HG02571 (cell line): Measurements from ENCODE around the gene POLE.
"Not testable (repeated sequence)": the region's sequence is repeated elsewhere in the genome, so short reads cannot be mapped to it uniquely, and the experiment has no call there.

Experiments
- ATAC-seq: cut with Tn5 transposase; IDR thresholded peaks from one replicate; pipeline ENCODE4 v1.9.1; 2021; ENCODE audit warnings: mild to moderate bottlenecking, moderate library complexity; ENCODE audit not compliant: unreplicated experiment

The POLE gene

DNA sequence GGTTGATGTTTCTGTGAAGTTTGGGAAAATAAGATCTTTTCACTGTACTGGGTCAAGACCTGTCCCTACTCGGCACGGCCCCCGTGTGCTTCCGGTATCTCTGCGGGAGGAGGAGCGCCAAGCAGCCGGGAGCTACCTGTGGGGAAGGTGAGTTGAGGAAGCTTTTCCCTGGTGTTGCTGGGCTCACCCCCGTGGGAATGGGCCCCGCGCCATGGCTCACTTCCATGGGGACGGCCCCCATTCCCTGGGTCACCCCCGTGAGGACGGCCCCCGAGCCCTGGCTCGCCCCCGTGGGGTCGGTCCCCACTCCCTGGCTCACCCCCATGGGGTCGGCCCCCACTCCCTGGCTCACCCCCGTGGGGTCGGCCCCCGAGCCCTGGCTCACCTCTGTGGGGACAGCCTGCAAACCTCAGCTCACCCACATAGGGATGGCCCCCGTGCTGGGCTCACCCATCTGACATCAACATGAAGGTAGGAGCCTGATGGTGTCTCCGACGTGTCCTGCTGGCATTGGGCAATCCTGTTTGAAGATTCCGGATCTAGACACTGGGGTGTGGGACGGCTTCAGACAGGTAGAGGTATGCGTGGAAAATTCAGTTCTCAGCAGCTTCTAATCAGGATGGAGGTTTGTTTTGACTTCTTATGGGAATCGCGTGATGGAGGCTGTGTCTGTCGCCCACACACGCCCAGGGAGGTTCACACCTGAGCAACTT is 85.8 kb downstream of the POLE start:
- no peak for ATAC-seq

DNA sequence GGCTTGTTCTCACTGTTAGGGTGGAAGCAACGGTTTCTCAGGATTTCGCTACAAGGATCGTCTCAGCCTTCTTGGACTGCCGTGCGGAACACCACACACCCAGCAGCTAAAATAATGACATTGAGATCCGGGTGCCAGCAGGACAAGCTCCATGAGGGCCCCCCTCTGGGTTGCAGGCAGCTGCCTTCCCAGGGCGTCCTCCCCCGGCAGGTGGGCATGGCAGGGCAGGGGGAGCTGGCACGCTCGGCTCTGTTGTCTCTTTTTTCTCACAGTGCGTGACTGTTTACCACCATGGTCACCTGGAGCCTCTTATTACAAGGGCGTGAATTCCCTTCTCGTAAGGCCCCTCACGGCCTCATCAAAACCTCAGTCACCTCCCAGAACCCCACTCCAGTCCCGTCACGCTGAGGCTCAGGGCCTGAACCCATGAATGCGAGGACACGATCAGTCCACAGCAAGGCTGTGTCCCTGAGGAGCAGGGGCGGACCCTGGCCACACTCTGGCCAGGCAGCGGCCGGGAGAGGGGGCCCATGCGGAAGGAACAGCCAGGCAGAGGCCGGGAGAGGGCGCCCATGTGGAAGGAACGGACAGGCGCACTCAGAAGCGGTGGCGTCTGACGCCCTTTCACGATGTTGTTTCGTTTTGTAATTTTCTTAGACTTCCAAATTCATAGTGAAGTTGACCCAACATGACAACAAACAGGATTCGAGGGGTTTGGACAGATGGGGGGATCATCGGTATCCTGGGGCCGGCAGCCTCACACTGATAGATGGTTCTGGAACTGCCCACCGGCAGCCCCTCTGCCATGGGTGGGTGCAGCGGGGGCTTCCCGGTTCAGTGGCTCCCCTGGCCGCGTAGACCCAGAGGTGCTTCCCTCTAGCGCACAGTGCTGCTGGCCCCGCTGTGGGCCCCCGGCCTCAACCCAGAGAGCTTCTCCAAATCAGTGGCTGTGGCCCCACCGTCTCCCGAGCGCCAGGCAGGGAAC is 86.8 kb downstream of the POLE start:
- ATAC-seq, result no peak

DNA sequence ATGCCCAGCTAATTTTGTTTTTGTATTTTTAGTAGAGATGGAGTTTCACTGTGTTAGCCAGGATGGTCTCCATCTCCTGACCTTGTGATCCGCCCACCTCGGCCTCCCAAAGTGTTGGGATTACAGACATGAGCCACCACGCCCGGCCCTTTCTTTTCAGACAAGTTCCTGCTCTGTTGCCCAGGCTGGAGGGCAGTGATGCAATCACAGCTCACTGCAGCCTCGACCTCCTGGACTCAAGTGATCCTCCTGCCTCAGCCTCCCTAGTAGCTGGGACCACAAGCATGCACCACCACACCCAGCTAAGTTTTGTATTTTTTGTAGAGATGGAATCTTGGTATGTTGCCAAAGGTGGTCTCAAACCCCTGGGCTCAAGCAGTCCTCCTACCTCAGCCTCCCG is 87.6 kb downstream of the POLE start:
- ATAC-seq, result not testable (repeated sequence)

DNA sequence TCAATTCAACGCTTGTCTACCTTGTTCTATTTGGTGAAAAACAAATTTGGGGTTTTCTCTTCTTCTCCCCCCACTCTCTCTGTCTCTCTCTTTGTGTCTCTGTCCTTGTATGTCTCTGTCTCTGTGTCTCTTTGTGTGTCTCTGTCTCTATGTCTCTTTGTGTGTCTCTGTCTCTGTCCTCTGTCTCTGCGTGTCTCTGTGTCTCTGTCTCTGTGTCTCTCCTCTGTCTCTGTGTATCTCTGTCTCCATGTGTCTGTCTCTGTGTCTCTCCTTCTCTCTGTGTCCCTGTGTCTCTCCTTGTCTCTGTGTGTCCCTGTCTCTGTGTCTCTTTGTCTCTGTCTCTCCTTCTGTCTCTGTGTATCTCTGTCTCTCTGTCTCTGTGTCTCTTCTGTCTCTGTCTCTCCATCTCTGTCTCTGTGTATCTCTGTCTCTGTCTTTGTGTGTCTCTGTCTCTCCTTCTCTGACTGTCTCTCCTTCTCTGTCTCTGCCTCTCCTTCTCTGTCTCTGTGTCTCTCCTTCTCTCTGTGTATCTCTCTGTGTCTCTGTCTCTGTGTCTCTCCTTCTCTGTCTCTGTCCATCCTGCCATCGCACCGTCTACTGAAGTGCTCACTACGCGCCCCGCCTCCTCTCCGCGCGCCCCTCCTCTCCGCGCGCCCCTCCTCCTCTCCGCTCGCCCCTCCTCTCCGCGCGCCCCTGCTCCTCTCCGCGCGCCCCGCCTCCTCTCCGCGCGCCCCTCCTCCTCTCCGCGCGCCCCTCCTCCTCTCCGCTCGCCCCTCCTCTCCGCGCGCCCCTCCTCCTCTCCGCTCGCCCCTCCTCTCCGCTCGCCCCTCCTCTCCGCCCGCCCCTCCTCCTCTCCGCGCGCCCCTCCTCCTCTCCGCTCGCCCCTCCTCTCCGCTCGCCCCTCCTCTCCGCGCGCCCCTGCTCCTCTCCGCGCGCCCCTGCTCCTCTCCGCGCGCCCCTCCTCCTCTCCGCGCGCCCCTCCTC is 89.5 kb downstream of the POLE start:
- ATAC-seq, result no peak

DNA sequence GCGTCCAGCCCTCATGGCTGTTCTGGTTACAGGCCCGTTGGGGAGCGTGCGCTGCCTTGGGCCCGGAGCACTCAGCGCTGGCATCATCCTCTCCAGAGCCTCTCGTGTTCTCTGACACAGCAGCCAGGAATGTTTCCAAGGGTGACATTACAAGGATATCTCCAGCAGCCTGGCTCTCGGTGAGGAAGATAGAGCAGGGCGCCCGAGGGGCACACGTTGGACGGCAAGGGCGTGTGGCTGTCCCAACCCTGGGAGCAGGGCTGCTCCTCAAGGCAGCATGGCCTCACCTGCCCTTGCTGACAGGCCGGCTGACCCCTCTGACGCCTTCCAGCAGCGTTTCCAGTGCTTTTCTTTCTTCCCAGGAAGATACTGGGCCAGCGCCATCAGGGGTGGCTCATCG is 91.1 kb downstream of the POLE start:
- ATAC-seq, result no peak

DNA sequence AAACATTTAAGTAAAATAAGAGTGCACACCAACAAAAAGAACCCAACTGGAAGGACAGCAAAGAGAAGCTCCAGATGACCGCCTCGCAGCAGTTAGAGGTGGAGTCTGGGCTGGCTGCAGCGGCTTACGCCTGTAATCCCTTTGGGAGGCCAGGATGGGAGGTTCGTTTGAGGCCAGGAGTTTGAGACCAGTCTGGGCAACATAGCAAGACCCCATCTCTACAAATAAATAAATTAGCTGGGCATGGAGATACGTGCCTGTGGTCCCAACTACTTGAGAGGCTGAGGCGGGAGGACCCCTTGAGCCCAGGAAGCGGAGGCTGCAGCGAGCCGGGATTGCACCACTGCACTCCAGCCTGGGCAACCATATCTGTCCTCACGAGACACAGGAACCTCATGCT is 92.0 kb downstream of the POLE start:
- no peak for ATAC-seq

DNA sequence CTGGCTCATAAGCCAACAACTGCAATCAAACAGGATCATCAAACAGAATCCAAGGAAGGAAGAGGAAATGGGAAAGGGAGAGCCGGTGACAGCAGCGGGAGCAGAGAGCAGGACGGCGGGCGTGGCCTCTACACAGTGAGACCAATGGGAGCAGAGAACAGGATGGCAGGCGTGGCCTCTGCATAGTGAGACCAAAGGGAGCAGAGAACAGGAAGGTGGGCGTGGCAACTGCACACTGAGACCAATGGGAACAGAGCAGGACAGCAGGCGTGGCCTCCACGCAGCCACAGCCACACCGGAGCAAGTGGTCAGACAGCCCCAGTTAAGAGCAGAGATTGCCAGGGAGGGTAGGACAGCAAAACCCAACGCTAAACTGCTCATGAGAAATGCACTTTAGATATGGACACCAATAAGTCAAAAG is 93.2 kb downstream of the POLE start:
- no peak for ATAC-seq

DNA sequence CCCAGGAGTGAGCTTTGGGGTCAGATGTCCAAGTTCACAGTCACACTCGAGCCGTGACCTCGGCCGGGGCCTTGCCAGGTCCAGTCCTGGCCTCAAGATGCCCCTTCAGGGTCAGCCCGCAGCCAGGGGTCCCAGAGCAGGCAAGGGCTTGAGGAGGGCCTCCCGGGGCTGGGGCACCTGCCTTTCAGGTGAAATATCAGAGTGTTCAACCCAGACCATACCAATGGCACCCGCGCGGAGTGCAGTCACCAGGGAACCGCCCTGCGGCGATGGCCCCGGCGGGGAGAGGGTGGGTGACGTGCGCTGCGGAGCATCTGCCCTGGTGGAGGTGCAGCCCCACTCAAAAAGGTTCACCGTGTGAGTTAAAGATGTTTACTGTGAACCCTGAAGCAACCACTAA is 93.6 kb downstream of the POLE start:
- ATAC-seq, result no peak

DNA sequence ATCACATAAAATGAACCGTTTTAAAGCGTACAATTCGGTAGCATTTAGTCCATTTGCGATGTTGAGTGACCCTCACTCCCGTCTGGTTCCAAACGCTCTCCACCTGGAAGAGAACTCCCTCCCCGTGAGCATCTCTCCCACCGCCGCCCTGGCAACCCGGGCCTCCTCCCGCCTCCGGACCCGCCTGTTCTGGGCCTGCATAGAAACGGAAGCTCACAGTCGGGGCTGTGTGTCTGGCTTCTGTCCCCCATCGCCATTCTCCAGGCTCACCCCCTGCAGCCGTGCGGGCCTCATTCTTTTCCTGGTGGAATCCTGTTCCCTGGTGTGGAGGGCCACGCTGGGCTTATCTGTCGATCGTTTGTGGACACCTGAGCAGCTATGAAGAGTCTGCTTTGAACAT is 94.1 kb downstream of the POLE start:
- no peak for ATAC-seq

DNA sequence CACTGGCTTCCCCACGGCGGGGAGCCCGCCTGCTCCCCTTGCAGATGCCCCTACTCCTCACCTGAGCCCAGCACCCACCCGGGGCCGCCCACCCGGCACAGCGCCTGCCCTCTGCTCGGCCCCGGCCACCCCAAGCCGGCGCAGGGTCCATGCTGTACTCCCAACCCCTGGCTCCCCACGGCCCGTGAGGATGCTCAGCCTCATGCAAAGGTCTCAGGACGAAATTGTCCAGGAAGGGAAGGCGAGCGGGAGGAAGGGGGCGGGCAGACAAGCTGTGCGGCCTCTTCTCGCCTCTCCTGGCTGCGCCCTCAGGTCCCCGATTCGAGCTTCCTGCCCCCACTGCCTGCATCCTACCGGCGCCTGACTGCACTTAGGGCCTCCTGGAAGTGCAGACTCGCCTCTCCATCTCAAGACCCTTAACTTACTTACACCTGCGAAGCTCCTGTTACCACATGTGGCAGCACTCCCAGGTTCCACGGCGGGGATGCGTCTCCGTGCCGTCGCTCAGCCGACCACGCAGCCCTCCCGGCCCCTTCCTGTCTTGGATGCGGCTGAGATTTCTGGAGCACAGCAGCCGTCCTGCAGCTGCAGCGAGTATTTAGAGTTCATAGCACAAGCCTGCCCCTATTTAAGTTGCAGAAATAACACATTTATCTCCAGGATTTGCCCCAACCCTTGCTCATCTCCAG is 94.7 kb downstream of the POLE start:
- no peak for ATAC-seq

DNA sequence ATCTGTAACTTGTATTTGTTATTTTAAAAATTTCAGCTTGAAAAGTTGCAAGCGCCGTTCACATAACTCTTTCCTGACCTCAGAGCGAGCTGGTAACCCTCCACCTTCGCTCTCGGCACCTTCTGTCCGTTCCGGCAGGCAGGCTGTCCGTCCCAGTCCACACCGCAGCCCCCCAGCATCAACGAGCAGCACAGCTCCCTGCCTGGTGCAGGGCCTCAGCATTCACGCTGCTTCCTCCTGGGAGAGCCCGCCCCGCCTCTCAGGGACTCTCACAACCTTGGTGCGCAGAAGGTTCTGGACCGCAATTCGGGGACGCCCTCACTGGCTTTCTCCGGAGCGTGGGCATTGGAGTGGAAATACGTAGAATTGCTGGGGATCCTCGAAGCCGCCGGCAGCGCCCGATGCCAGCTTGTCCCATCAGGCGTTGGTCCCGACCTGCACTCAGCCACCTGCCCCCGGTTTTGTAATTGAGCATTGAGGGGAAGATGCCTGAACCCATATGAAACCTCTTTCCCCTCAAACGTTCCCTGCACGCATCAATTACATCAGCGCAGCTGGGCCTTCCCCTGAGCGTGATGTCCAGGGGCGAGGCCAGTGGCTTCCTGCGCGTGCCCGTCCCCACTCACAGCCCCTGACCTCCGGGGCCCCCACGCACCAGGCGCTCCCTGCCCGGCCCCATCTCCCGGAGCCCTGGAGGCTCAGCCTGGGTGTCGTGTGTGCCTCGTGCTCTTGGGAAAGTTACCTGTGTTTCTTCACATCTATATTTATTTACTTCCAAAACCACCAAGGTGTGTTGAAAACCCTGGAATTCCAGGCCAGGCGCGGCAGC is 95.8 kb downstream of the POLE start:
- ATAC-seq, result no peak

DNA sequence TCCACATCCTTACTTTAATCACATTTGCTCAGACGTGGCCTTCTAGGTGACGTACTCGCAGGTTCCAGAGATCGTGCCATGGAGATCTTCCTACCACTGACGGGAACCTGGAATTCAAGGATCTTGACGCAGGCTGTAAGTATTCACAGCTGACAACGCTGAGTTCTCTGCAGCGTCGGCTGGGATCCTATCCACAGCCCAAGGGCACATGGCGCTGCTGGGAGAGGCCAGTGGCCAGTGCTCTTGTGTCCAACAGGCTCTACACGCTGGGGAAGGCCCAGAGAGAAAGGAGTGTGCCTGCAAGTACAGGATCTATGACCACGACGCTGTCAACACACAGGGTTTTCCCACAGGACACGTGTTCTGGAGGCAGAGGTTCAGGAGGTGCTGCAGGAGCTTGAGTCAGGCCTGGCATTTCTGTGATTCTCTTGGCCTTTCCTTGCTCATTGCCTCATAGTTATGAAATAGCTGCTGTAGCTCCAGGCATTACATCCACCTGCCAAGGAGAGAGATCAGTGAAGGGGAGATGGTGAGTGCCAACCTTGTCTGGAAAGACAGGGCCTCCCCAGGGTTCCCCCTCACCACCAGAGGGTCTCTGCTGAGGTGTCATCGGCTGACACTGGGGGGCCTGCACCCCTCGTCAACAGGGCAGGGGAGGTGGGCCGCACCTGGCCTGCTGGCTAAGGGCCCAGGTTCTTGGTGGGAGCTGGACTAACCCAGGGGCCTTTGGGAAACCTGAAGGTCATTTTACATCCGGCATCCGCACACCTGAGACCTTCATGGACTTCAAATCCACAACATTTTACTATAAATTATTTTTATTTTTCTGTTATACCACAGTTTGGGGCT is 98.1 kb downstream of the POLE start:
- no peak for ATAC-seq

DNA sequence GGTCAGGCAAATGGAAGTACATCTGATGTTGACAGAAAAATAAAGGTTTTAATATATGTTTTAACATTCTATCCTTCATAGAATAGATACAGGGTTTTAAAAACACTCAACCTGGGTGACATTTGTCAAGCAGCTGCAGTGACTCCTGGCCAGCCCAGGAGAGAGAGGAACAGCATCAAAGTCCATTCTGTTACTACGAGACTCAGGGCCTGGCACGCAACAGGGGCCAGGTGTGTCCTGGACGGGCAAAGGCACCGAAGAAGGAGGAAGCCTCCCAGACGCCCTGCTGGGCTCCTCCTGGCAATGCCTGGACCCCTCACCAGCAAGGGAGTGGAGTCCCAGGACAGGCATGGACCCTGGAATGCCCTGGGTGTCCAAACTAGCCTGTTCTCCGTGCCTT is 98.8 kb downstream of the POLE start:
- ATAC-seq, result no peak

DNA sequence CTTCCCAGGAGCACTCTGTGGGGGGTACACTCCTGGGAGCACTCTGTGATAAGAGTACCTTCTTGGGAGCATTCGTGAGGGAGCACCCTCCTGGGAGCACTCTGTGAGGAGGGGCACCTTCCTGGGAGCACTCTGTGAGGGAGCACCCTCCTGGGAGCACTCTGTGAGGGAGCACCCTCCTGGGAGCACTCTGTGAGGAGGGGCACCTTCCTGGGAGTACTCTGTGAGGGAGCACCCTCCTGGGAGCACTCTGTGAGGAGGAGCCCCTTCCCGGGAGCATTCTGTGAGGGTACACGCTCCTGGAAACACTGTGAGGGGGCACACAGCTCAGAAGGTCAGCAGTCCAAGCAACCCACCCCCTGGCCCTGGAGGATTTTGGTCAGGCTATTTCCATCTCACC is 99.4 kb downstream of the POLE start:
- ATAC-seq, result no peak

DNA sequence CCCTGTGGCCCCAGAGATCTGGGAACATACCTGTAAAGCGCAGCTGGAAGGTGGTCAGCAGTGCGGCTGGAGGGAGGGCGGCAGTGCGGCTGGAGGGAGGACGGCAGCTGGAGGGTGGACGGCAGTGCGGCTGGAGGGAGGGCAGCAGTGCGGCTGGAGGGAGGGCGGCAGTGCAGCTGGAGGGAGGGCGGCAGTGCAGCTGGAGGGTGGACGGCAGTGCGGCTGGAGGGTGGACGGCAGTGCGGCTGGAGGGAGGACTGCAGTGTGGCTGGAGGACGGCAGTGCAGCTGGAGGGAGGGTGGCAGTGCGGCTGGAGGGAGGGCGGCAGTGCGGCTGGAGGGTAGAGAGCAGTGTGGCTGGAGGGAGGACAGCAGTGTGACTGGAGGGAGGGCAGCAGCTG is 100.2 kb downstream of the POLE start:
- no peak for ATAC-seq

DNA sequence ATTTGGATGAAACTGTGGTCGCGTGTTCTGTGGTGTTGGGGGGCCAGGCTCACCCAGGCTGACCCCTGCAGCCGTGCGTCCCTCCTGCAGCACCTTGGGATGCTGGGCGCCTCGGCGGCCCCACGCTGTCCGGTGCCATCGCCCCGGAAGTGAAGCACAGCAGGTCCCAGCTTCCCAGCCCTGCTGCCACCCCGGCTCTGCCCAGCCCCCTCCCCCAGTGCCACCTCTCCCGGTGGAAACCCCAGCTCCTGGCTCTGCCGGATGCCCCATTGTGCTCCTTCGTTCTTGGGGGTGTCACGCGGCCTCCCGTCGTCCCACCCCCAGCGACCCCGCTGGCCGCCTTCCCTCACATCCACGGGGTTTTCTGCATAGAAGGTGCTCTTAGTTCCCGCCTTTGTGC is 102.0 kb downstream of the POLE start:
- no peak for ATAC-seq

DNA sequence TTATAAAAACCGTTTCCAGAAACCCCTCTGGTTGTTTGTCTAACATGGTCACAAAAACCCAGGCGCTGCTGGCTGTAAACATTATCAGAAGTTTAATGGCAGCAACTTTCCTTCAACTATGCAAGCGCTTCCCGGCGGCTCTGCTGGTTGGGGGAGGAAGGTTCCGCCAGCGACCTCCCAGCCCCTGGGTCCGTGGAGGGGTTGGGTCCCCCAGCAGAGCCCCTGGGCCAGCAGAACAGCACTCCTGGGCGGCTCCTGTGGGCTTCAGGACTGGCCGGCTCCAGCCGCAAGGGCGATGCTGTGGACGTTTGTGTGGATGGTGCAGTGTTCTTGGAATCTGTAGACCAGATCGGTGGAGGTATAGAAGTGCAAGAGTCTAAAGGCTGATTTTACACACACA is 102.7 kb downstream of the POLE start:
- ATAC-seq, result no peak

DNA sequence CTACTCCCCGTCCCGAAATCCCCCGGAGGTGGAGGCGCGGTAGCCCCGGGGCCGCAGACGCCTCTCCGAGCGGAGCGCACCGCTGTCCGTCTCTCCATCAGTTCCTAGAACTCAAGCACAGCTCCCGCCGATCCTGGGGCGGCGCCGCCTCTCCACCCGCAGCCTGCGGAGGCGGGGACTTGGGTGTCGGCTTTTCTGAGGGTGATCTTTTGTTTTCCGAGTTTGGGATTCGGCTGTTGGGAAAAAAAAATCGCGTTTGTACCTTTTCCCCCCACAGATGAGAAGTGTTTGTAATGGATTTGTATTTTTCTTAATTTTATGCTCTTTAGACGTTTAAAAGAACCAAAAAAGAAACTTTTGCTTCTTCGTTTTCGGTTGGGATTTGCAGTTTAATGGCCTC is 103.4 kb downstream of the POLE start:
- no peak for ATAC-seq

DNA sequence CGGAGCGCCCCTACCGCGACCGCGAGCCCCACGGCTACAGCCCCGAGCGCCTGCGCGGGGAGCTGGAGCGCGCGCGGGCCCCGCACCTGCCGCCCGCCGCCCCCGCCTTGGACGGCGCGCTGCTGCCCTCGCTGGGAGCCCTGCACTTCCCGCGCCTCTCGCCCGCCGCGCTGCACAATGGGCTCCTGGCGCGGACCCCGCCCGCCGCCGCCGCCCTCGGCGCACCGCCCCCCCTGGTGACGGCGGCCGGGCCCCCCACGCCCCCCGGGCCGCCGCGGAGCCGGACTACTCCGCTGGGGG is 103.8 kb downstream of the POLE start:
- no peak for ATAC-seq
